Retinal pigment epithelial cell (primary cell): Measurements from ENCODE around the gene ERCC6.
A peak's percentile ranks its signal among the peaks of the same experiment; 100 is the strongest.

Experiments used
- DNase-seq: peaks from one replicate; pipeline ENCODE4 v3.0.0-alpha.2; 2010; ENCODE audit warnings: low read depth
- H3K4me3 ChIP-seq: 2 replicates; pipeline ENCODE4 v1.5.1; 2011; ENCODE audit warnings: mild to moderate bottlenecking, low read length, control low read depth, moderate library complexity
- TF ChIP-seq, protein P1 (sequence below): conservative IDR thresholded peaks from 2 replicates; pipeline ENCODE4 v1.5.1; 2011; ENCODE audit warnings: low read depth, low read length, control low read depth, inconsistent platforms

ERCC6 gene

DNA sequence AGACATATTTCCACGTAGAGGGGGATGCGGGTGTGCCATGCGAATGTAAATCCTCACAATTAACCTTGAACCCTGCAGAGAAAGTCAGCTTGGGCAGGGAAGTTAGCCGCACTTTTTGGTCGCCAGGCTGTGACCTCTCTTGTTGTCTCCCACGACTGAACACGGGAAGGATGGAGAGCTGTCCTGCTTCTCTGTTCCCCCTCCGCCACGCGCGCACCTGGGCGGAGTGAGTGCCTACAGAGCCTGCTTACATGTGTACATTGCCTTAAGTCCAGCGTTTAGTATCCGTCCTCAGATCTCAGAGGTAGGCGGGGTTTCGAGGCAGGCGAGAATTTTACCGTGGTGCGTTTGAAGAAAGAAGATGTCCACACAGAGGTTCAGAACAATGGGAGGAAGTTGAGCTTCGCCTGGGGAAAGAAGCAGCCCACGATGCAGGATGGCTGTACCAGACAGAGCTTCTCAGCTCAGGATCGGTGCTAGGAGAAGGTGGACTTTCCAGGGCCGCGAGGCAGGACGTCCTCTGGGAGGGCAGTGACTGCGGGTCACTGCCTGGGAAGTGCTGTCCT, 482 bp upstream of the ERCC6 start:
- TF ChIP-seq, protein P1, sequence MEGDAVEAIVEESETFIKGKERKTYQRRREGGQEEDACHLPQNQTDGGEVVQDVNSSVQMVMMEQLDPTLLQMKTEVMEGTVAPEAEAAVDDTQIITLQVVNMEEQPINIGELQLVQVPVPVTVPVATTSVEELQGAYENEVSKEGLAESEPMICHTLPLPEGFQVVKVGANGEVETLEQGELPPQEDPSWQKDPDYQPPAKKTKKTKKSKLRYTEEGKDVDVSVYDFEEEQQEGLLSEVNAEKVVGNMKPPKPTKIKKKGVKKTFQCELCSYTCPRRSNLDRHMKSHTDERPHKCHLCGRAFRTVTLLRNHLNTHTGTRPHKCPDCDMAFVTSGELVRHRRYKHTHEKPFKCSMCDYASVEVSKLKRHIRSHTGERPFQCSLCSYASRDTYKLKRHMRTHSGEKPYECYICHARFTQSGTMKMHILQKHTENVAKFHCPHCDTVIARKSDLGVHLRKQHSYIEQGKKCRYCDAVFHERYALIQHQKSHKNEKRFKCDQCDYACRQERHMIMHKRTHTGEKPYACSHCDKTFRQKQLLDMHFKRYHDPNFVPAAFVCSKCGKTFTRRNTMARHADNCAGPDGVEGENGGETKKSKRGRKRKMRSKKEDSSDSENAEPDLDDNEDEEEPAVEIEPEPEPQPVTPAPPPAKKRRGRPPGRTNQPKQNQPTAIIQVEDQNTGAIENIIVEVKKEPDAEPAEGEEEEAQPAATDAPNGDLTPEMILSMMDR = no peak
- no peak for DNase-seq
- peak overlapping the region; percentile 72 for H3K4me3 ChIP-seq

DNA sequence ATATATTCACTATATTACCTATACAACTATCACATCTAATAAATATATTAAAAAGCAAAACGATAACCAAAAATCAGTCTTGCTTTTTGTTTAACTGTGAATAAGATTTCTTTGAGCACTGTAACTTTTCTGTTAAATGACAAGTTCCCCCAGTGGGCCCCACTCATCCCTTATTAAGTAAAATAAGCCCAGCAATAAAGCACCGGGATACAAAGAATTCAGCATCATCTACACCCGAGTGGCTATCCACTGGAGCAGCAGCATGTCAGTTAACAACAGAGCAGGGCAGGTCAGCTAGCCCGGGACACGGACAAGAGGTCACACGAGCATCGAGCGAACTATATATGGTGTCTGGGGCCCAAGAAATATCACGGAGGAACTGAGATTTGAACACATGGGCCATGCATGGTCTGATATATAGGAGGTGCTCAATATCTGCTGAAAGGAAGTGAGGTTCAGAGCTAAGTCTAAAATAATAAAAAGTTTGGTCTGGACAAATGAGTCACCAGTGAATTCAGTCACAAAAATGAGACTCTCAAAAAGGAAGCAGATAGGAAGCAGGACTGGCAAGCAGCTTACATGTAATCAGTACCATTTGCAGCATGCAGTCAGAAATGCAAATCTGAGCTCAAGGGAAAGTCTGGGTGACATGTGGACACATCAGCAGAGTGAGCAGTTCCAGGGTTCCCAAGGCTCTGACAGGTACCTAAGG, 4.1 kb downstream of the ERCC6 start:
- no peak overlapping the region for H3K4me3 ChIP-seq
- TF ChIP-seq, protein P1 = no peak
- DNase-seq = no peak

DNA sequence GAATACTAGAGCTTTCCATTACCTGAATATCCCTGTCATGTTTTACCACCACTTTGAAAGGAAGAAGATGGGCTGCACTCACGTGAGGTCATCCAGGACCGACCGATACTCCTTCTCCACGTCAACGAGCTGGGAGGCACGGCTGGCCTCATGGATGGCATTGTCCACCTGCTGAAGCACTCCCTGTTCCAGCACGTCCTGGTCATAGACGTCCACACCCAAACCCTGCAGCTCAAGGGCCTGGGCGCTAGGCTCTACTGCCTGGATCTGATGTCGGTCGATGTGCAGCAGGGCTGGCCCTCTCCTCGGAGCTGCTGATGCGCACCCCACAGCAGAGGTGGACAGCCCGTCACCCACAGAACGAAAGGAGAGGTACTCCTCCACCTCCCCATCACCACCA, 6.5 kb downstream of the ERCC6 start:
- DNase-seq = no peak
- no peak overlapping the region for H3K4me3 ChIP-seq
- TF ChIP-seq, protein P1 = no peak

DNA sequence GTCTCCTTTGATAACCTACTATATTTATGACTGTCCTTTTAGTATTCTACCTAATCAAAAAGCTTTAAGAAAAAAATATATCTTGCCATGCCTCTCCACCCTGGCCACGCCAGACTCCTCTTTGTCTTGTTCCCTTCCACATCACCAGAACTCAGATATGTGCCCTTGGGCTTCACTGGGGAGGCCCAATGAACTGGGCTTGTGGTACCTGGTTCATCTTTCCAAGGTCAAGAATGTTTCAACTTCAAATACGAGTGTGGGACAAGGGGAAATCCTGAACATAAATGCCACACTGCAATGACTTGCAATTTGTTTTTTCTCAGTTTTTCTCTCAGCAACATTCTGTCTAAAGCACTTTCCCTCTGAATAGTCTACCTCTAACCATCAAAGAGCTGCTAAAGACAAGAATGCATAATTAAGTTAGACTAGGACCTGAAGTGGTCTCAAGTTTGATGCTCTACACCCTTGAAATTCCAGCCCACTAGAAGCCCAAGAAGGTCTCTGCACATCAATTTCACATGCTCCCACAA, 9.9 kb downstream of the ERCC6 start:
- TF ChIP-seq, protein P1 = no peak
- no peak overlapping the region for H3K4me3 ChIP-seq
- DNase-seq = no peak

DNA sequence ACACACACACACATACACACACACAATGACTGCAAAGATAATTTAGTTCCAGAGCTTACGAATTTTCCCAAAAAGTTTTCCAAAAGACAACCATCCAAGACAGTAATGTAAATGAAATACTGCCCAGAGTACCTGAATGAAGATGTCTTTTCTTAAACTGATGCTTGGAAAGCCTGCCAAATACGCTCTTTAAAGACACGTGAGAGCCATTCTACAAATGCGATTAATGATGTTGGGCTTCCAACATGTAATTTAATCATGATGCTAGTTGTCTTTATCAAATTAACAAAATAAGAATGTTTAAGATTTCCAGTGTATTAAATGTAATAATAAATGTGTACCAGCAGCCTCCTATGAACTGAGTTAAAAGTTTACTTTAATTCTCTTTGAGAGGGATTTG, 11.1 kb downstream of the ERCC6 start:
- no peak overlapping the region for H3K4me3 ChIP-seq
- TF ChIP-seq, protein P1 = no peak
- no peak for DNase-seq

GRCh38 chr10:49527061-49527460, 11.9 kb downstream of the ERCC6 start:
- H3K4me3 ChIP-seq = no peak overlapping the region
- TF ChIP-seq, protein P1 = no peak
- no peak for DNase-seq

DNA sequence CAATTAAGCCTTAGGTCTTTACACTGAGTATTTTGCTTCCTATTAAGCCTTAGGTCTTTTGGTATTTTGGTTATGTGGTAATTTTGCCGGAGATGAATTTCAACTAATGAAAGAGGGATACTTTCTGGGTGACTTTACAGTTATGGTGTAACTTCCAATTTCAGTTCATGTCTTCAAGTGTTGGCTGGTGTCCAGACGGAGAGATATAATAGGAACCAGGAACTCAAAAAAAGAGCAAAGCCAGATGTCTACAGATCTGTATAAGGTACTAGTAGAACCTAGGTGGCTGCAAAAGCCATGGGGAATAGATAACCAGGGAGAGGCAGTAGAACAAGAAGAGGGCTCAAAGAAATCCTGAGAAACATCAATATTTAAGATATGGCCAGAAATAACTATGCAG, 12.3 kb downstream of the ERCC6 start:
- DNase-seq = no peak
- no peak overlapping the region for H3K4me3 ChIP-seq
- TF ChIP-seq, protein P1 = no peak
